SK-N-SH treated with all-trans-retinoic acid at 6 μM for 48 hours (cell line): Measurements from ENCODE around the gene RPL37.

Experiments
- ARNTL ChIP-seq: fragments of 450-650 bp; formaldehyde crosslinking; IDR thresholded peaks from 2 replicates; pipeline ENCODE4 v1.5.0; 2020; ENCODE audit warnings: low read depth, mild to moderate bottlenecking, moderate library complexity, borderline replicate concordance
- PATZ1 ChIP-seq: fragments of 250-450 bp; sonication (Bioruptor Pico); IDR thresholded peaks from 2 replicates; pipeline ENCODE4 v1.8.0; 2020; ENCODE audit warnings: mild to moderate bottlenecking, moderate library complexity, borderline replicate concordance
- TOX ChIP-seq: fragments of 250-450 bp; sonication (Bioruptor Pico); IDR thresholded peaks from 2 replicates; pipeline ENCODE4 v1.8.0; 2021; ENCODE audit warnings: mild to moderate bottlenecking, moderate library complexity, borderline replicate concordance
- ZNF8 ChIP-seq: fragments of 450-650 bp; formaldehyde crosslinking; IDR thresholded peaks from 2 replicates; pipeline ENCODE4 v1.5.0; 2020; ENCODE audit warnings: mild to moderate bottlenecking, moderate library complexity

GRCh38 chr5:40776658-40776977 is 58.4 kb downstream of the RPL37 start:
- TF ChIP-seq ZNF8 (CRISPR knock-in tag) (no peak), ARNTL (CRISPR knock-in tag) (no peak), PATZ1 (CRISPR knock-in tag) (no peak), TOX (CRISPR knock-in tag) (no peak)
